Endothelial cell of umbilical vein (primary cell): ENCODE data around the gene SLC9A1. TPM values are rescaled to one million over a fixed set of nuclear protein-coding genes. Genes with fewer than 3 reads are reported as not detected.

Experiments
- BruUV-seq: library from RNA; stranded (reverse); fragments of 400-500 nt; replicated peaks from 2 replicates; lab custom pipeline; 2021; lab: Mats Ljungman, UMichigan
- CTCF ChIA-PET: fragments of 300-600, 350-600 bp; sonication (Branson Sonifier 250); formaldehyde crosslinking; loops from one replicate; lab custom pipeline; 2021; ENCODE audit warnings: antibody characterized with exemption, inconsistent platforms; lab: Charles Lee
- POLR2A ChIA-PET: fragments of 300-600, 350-600 bp; sonication (Branson Sonifier 250); formaldehyde crosslinking; loops from one replicate; lab custom pipeline; 2021; ENCODE audit warnings: antibody characterized with exemption, inconsistent platforms; lab: Charles Lee
- DNase-seq: peaks from one replicate; pipeline ENCODE4 v3.0.0-alpha.2; 2011; ENCODE audit warnings: low read depth, low spot score
- FAIRE-seq: peaks from 2 replicates; lab custom pipeline; 2011; peaks lifted over from hg19 to GRCh38; lab: Jason Lieb, UNC
- H2AFZ ChIP-seq: 2 replicates; pipeline ENCODE4 v1.6.0; 2012; ENCODE audit warnings: low read depth, low read length, control low read depth, inconsistent platforms
- H3K27ac ChIP-seq: 2 replicates; pipeline ENCODE4 v1.5.1; 2011; ENCODE audit warnings: low read depth, mild to moderate bottlenecking, control low read depth, low read length, moderate library complexity; ENCODE audit not compliant: insufficient read depth
- H3K27me3 ChIP-seq, 2 experiments: 2 replicates each; pipeline versions ENCODE4 v1.6.0 to v1.6.1; 2011; ENCODE audit warnings: low read length in 2 of 2, mixed read lengths in 1 of 2; ENCODE audit not compliant: control insufficient read depth in 2 of 2, insufficient read depth in 2 of 2
- H3K36me3 ChIP-seq, 2 experiments: 2 replicates in 1 of 2; 3 replicates in 1 of 2; pipeline ENCODE4 v1.5.1; 2011; ENCODE audit warnings: low read length in 2 of 2, mild to moderate bottlenecking in 1 of 2, moderate library complexity in 1 of 2; ENCODE audit not compliant: control insufficient read depth in 2 of 2, insufficient read depth in 2 of 2; ENCODE audit errors: extremely low read depth in 1 of 2
- H3K4me1 ChIP-seq: 3 replicates; pipeline ENCODE4 v1.5.1; 2011; ENCODE audit warnings: mild to moderate bottlenecking, low read length; ENCODE audit not compliant: control insufficient read depth, insufficient read depth; ENCODE audit errors: extremely low read depth
- H3K4me2 ChIP-seq: 2 replicates; pipeline ENCODE4 v1.6.1; 2011; ENCODE audit warnings: low read length, control low read depth, mixed read lengths; ENCODE audit not compliant: insufficient read depth
- H3K4me3 ChIP-seq, 3 experiments: fragments of 200-600 bp in 1 of 3; sonication (generic), shearing (Covaris generic) in 1 of 3; replicated peaks in 1 of 3; 2 replicates each; pipeline ENCODE4 v1.5.1; 2011 to 2016; ENCODE audit warnings: control low read depth in 3 of 3, low read length in 3 of 3, mild to moderate bottlenecking in 2 of 3, inconsistent platforms in 1 of 3, low read depth in 1 of 3, moderate library complexity in 1 of 3; ENCODE audit not compliant: insufficient read depth in 1 of 3
- H3K79me2 ChIP-seq: 2 replicates; pipeline ENCODE4 v1.6.0; 2012; ENCODE audit warnings: low read length, inconsistent platforms; ENCODE audit not compliant: control insufficient read depth, insufficient read depth
- H3K9ac ChIP-seq: replicated peaks from 2 replicates; pipeline ENCODE3; 2011; ENCODE audit warnings: low read length, control low read depth; ENCODE audit not compliant: insufficient read depth; ENCODE audit errors: extremely low read depth
- H3K9me1 ChIP-seq: replicated peaks from 3 replicates; pipeline ENCODE4 v1.6.0; 2011; ENCODE audit warnings: mild to moderate bottlenecking, low read length; ENCODE audit not compliant: control insufficient read depth, insufficient read depth; ENCODE audit errors: extremely low read depth
- H3K9me3 ChIP-seq: replicated peaks from 2 replicates; pipeline ENCODE4 v1.5.1; 2012; ENCODE audit warnings: low read length, inconsistent platforms; ENCODE audit not compliant: control insufficient read depth, insufficient read depth
- H4K20me1 ChIP-seq: replicated peaks from 2 replicates; pipeline ENCODE3; 2011; ENCODE audit warnings: mild to moderate bottlenecking, low read length; ENCODE audit not compliant: control insufficient read depth, insufficient read depth; ENCODE audit errors: extremely low read depth
- FOS ChIP-seq: IDR thresholded peaks from 2 replicates; pipeline ENCODE4 v1.6.1; 2011; ENCODE audit warnings: mild to moderate bottlenecking, low read length, moderate library complexity, borderline replicate concordance; ENCODE audit not compliant: insufficient read depth
- GATA2 ChIP-seq: IDR thresholded peaks from 2 replicates; pipeline ENCODE4 v1.7.0; 2011; ENCODE audit warnings: low read depth, mild to moderate bottlenecking, moderate library complexity, mixed read lengths, low read length; ENCODE audit not compliant: insufficient read length, insufficient read depth
- JUN ChIP-seq: IDR thresholded peaks from 2 replicates; pipeline ENCODE4 v1.6.1; 2011; ENCODE audit warnings: borderline replicate concordance, low read depth; ENCODE audit not compliant: insufficient read length, insufficient read depth
- MYC ChIP-seq: IDR thresholded peaks from one replicate; pipeline ENCODE4 v1.6.1; 2011; ENCODE audit warnings: mild to moderate bottlenecking, low read depth, low read length
- POLR2A ChIP-seq: IDR thresholded peaks from 2 replicates; pipeline ENCODE4 v1.6.1; 2012; ENCODE audit warnings: low read depth, mild to moderate bottlenecking, control low read depth, low read length
- dilution Hi-C: fragments of 300-500 bp; cut with MboI; formaldehyde crosslinking; loops from one replicate; pipeline ENCODE4 v1.15.0; 2019; ENCODE audit warnings: low sequenced_read_pairs; ENCODE audit not compliant: extremely low pct_ligation_motif_present
- intact Hi-C: fragments of 100-400 bp; cut with micrococcal nuclease; formaldehyde crosslinking; loops from one replicate; pipeline ENCODE4 v1.10.0; 2022
- polyA plus RNA-seq, 4 experiments: library from polyadenylated mRNA; depleted of rRNA in 3 of 4; stranded (reverse) in 3 of 4; unstranded in 1 of 4; fragments of >200 nt; gene quantifications; 2 replicates each; pipeline versions ENCODE4 v1.2.1 to v1.2.3, GENCODE V29; 2011 to 2012; ENCODE audit warnings: missing spikeins in 1 of 4
- total RNA-seq: library from RNA; stranded (reverse); gene quantifications from 2 replicates; pipeline ENCODE4 v1.2.3, GENCODE V29; 2021
- TF ChIP-seq, protein P1 (sequence below): IDR thresholded peaks from 2 replicates; pipeline ENCODE4 v1.6.1; 2011; ENCODE audit not compliant: insufficient read depth, insufficient read length
- TF ChIP-seq, protein P2 (sequence below), 2 donors: IDR thresholded peaks; 1 replicate in 1 of 2; 2 replicates in 1 of 2; pipeline ENCODE4 v1.5.1; 2011; ENCODE audit warnings: low read length in 2 of 2, mild to moderate bottlenecking in 2 of 2, moderate library complexity in 2 of 2, control low read depth in 1 of 2, inconsistent platforms in 1 of 2, low read depth in 1 of 2; ENCODE audit not compliant: insufficient read depth in 1 of 2; ENCODE audit errors: extremely low read depth in 1 of 2

SLC9A1 gene
- total and polyA plus RNA-seq, 2 donors (not counting 3 experiments of a cell fraction or from before 2014, with no cell fraction given) = 22.8 to 59.2 TPM

DNA sequence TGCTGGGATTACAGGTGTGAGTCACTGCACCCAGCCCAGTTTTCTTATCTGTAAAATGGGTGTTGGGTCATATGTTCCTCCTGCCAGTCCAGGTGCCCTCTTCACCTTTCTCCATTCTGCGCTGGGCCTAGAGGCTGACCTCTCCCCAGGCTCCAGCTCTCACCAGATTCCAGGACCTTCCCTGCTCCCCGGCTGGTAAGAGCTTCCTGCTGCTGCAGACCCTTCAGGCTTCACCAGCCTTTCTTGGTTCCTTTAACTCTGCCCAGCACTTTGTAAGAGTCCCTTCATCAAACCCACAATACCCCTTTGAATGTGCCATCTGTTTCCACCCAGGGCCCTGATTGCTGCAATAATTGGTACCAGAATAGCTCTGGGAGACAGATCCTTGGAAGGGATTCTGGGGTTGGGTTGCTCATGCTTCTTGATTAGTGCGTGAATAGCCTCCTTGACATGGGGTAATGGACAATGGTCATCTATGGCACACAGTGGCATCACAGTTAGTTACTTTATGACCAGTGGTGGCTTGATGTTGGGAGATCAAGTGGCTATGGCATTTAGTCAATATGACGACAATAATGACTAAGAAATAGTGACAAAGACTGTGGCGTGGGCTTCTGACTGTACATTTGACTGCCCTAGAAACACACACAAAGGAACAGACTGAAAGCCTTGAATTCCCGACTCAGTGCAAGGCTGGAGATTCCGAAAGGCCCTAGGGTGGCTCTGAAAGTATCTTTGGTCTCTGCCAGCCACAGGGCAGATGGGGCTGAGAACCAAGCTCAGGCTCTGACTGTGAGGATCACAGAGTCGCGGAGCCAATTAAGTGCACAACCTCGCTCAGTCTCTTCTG, 67.3 kb downstream of the SLC9A1 start:
- no peaks in the 10 kb centered on the region for H3K79me2 ChIP-seq
- H3K9me3 ChIP-seq = no peaks in the 10 kb centered on the region
- no peaks in the 10 kb centered on the region for H3K9me1 ChIP-seq
- no peaks in the 10 kb centered on the region for H3K36me3 ChIP-seq
- peaks cover 0 to 3% of the 10 kb centered on the region in 2 experiments for H3K27me3 ChIP-seq
- dilution Hi-C loops (no loop called here), intact Hi-C loops (no loop called here)
- H3K9ac ChIP-seq = no peak overlapping the region
- H2AFZ ChIP-seq = no peak overlapping the region
- TF ChIP-seq MYC (no peak), GATA2 (no peak), POLR2A (no peak)
- TF ChIP-seq, protein P1, sequence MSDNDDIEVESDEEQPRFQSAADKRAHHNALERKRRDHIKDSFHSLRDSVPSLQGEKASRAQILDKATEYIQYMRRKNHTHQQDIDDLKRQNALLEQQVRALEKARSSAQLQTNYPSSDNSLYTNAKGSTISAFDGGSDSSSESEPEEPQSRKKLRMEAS = no peak
- ChIA-PET CTCF (interaction anchor here (2.4 kb wide), 1 partner anchor 43 kb away, joined by 22 read pairs; no protein-coding TSS in a partner anchor), POLR2A (no interaction called here)
- no peak overlapping the region for H3K27ac ChIP-seq
- no TSS peak for BruUV-seq
- no peak overlapping the region for H3K4me2 ChIP-seq
- FAIRE-seq (no peak), DNase-seq (no peak)
- H3K4me3 ChIP-seq = no peak overlapping the region
- H3K4me1 ChIP-seq = no peaks in the 10 kb centered on the region
- H4K20me1 ChIP-seq = no peaks in the 10 kb centered on the region

DNA sequence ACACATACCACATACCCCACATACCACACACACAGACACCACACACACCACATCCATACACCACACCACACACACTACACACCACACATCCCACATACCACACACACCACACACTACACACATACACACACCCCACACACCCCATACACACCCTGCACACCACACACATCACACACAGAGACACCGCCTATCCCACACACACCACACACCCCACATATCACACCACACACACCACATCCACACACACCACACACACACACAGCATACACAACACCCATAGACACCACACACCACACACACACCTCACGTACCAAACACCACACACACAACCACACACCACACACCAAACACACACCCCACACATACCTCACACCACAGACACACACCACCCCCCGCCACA, 68.3 kb downstream of the SLC9A1 start:
- Histone ChIP-seq H2AFZ (no peak overlapping the region), H3K27ac (no peak overlapping the region), H3K4me1 (no peaks in the 10 kb centered on the region), H3K9me3 (no peaks in the 10 kb centered on the region), H3K4me2 (no peak overlapping the region), H3K79me2 (no peaks in the 10 kb centered on the region), H3K9ac (no peak overlapping the region), H3K9me1 (no peaks in the 10 kb centered on the region), H3K36me3 (no peaks in the 10 kb centered on the region), H4K20me1 (no peaks in the 10 kb centered on the region), H3K4me3 (no peak overlapping the region), H3K27me3 (peaks cover 0 to 3% of the 10 kb centered on the region in 2 experiments)
- POLR2A ChIA-PET = no interaction called here
- no TSS peak for BruUV-seq
- no peak for DNase-seq
- TF ChIP-seq, protein P2, sequence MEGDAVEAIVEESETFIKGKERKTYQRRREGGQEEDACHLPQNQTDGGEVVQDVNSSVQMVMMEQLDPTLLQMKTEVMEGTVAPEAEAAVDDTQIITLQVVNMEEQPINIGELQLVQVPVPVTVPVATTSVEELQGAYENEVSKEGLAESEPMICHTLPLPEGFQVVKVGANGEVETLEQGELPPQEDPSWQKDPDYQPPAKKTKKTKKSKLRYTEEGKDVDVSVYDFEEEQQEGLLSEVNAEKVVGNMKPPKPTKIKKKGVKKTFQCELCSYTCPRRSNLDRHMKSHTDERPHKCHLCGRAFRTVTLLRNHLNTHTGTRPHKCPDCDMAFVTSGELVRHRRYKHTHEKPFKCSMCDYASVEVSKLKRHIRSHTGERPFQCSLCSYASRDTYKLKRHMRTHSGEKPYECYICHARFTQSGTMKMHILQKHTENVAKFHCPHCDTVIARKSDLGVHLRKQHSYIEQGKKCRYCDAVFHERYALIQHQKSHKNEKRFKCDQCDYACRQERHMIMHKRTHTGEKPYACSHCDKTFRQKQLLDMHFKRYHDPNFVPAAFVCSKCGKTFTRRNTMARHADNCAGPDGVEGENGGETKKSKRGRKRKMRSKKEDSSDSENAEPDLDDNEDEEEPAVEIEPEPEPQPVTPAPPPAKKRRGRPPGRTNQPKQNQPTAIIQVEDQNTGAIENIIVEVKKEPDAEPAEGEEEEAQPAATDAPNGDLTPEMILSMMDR (IDR thresholded peaks at IDR 0.05; ENCODE audit: extremely low read depth in 1 of 2, insufficient read depth in 1 of 2, low read depth in 1 of 2, low read length in 2 of 2) = no peak
- TF ChIP-seq JUN (no peak), FOS (no peak), MYC (no peak)
- FAIRE-seq = no peak
- dilution Hi-C loops (no loop called here), intact Hi-C loops (no loop called here)
- CTCF ChIA-PET = interaction anchor here (1.5 to 1.8 kb wide), 2 partner anchors 41 to 42 kb away, joined by 7 to 12 read pairs; no protein-coding TSS in a partner anchor
